Smooth muscle cell (in vitro differentiated cells): ENCODE results near the gene STEAP2. TPM values are rescaled to one million over a fixed set of nuclear protein-coding genes. Genes with fewer than 3 reads are reported as not detected.
A peak's percentile ranks its signal among the peaks of the same experiment; 100 is the strongest.

Experiments
- DNase-seq: peaks from one replicate; lab custom pipeline; 2025; ENCODE audit not compliant: unreplicated experiment; lab: John Stamatoyannopoulos, UW
- H2AFZ ChIP-seq: fragments of 200-600 bp; sonication (generic); 2 replicates; pipeline ENCODE4 v1.6.0; 2016; ENCODE audit warnings: antibody characterized with exemption, low read depth, mild to moderate bottlenecking
- H3F3A ChIP-seq: fragments of 200-600 bp; sonication (generic); 2 replicates; pipeline ENCODE4 v1.6.0; 2017; ENCODE audit warnings: antibody characterized with exemption, low read depth
- H3K27ac ChIP-seq: fragments of 200-600 bp; sonication (generic); 2 replicates; pipeline ENCODE4 v1.5.1; 2016; ENCODE audit warnings: low read depth, mild to moderate bottlenecking
- H3K27me3 ChIP-seq: fragments of 200-600 bp; sonication (generic); 2 replicates; pipeline ENCODE4 v1.6.1; 2016; ENCODE audit warnings: low read depth, mild to moderate bottlenecking
- H3K36me3 ChIP-seq: fragments of 200-600 bp; sonication (generic); 2 replicates; pipeline ENCODE4 v1.5.1; 2016; ENCODE audit warnings: low read depth
- H3K4me1 ChIP-seq: fragments of 200-600 bp; sonication (generic); 2 replicates; pipeline ENCODE4 v1.5.1; 2016; ENCODE audit warnings: low read depth
- H3K4me2 ChIP-seq: fragments of 200-600 bp; sonication (generic); 2 replicates; pipeline ENCODE4 v1.6.0; 2016; ENCODE audit warnings: mild to moderate bottlenecking
- H3K4me3 ChIP-seq: fragments of 200-600 bp; sonication (generic); 2 replicates; pipeline ENCODE4 v1.5.1; 2016; ENCODE audit warnings: mild to moderate bottlenecking
- H3K79me2 ChIP-seq: fragments of 200-600 bp; sonication (generic); 2 replicates; pipeline ENCODE4 v1.6.0; 2016; ENCODE audit warnings: low read depth, mild to moderate bottlenecking
- H3K9ac ChIP-seq: fragments of 200-600 bp; sonication (generic); 2 replicates; pipeline ENCODE4 v1.6.0; 2016; ENCODE audit warnings: low read depth
- H3K9me3 ChIP-seq: fragments of 200-600 bp; sonication (generic); replicated peaks from 2 replicates; pipeline ENCODE4 v1.5.1; 2016; ENCODE audit warnings: low read depth
- H4K20me1 ChIP-seq: fragments of 200-600 bp; sonication (generic); 2 replicates; pipeline ENCODE4 v1.6.0; 2016; ENCODE audit warnings: low read depth
- WGBS: methylation state at CpG from one replicate; pipeline ENCODE4 v1.1.7; 2016; ENCODE audit warnings: low lambda C conversion rate; 5-methylcytosine and 5-hydroxymethylcytosine counted together
- polyA plus RNA-seq: library from polyadenylated mRNA; unstranded; fragments of >200 nt; fragmentation: Nextera tagmentation; extraction: Ambion mirVana; gene quantifications from 2 replicates; pipeline ENCODE4 v1.2.1, GENCODE V29; 2016
- total RNA-seq: library from RNA; depleted of rRNA; stranded (reverse); fragments of >200 nt; gene quantifications from 2 replicates; pipeline ENCODE4 v1.2.3, GENCODE V29; 2014
- TF ChIP-seq, protein P1 (sequence below): fragments of 200-600 bp; sonication (generic); IDR thresholded peaks from 2 replicates; pipeline ENCODE4 v1.5.1; 2017; ENCODE audit warnings: borderline replicate concordance, mild to moderate bottlenecking, antibody characterized with exemption; ENCODE audit not compliant: insufficient read depth, poor library complexity, severe bottlenecking

The STEAP2 gene
- total RNA-seq (0.58 and 1.0 TPM in 2 replicates), polyA plus RNA-seq (0.28 TPM in 1 of 2 replicates, not detected in the other)

DNA sequence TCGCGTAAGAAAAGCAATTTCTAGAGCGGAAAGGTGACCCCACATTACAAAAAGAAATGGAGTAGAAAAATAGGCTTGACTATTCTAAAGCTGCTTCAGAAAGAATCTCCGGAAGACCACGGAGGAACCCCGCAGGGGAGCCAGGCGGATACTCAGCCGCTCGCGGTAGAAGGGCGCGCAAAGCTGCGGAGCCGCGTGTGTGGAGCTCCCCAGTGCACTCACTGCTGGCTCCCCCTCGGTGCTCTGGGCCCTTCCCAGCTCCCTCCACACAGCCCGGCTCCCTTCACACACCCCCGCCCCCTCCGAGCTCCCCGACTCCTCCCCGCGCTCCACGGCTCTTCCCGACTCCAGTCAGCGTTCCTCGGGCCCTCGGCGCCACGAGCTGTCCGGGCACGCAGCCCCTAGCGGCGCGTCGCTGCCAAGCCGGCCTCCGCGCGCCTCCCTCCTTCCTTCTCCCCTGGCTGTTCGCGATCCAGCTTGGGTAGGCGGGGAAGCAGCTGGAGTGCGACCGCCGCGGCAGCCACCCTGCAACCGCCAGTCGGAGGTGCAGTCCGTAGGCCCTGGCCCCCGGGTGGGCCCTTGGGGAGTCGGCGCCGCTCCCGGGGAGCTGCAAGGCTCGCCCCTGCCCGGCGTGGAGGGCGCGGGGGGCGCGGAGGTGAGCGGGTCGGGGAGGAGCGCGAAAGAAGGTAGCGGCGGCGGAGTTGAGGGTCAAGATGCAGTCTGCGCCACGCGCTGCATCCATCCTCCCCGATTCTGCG is at the start of gene STEAP2:
Gene STEAP2, plus strand, starts transcription at position 350 of the 758 bp plus-strand sequence. CDS start 13,343 bp downstream, outside the sequence.
- H3K79me2 ChIP-seq: no peaks in the 10 kb centered on the region

DNA sequence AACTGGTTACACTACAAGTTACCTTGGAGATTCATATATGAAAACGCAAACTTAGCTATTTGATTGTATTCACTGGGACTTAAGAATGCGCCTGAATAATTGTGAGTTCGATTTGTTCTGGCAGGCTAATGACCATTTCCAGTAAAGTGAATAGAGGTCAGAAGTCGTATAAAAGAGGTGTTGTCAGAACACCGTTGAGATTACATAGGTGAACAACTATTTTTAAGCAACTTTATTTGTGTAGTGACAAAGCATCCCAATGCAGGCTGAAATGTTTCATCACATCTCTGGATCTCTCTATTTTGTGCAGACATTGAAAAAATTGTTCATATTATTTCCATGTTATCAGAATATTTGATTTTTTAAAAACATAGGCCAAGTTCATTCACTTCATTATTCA is 48.0 kb upstream of the STEAP2 start:
- no peaks in the 10 kb centered on the region for H3K79me2 ChIP-seq

More for the DNA sequence above, at the start of gene STEAP2:
- DNase-seq: peak; percentile 65
- Histone ChIP-seq H3K4me1 (peaks cover 5% of the 10 kb centered on the region), H2AFZ (peak within 1 kb of the TSS; percentile 97), H3K4me2 (peak within 1 kb of the TSS; percentile 97), H3K4me3 (peak within 1 kb of the TSS; percentile 75), H4K20me1 (no peaks in the 10 kb centered on the region), H3K36me3 (no peaks in the 10 kb centered on the region), H3K27ac (no peak within 1 kb of the TSS), H3K27me3 (peaks cover 7% of the 10 kb centered on the region), H3K9ac (no peak within 1 kb of the TSS), H3F3A (peaks cover 4% of the 10 kb centered on the region), H3K9me3 (no peaks in the 10 kb centered on the region)
- WGBS: 1% methylated on average over 54 of the region's 73 CpGs
- TF ChIP-seq, protein P1, sequence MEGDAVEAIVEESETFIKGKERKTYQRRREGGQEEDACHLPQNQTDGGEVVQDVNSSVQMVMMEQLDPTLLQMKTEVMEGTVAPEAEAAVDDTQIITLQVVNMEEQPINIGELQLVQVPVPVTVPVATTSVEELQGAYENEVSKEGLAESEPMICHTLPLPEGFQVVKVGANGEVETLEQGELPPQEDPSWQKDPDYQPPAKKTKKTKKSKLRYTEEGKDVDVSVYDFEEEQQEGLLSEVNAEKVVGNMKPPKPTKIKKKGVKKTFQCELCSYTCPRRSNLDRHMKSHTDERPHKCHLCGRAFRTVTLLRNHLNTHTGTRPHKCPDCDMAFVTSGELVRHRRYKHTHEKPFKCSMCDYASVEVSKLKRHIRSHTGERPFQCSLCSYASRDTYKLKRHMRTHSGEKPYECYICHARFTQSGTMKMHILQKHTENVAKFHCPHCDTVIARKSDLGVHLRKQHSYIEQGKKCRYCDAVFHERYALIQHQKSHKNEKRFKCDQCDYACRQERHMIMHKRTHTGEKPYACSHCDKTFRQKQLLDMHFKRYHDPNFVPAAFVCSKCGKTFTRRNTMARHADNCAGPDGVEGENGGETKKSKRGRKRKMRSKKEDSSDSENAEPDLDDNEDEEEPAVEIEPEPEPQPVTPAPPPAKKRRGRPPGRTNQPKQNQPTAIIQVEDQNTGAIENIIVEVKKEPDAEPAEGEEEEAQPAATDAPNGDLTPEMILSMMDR: peak; percentile 57

DNA sequence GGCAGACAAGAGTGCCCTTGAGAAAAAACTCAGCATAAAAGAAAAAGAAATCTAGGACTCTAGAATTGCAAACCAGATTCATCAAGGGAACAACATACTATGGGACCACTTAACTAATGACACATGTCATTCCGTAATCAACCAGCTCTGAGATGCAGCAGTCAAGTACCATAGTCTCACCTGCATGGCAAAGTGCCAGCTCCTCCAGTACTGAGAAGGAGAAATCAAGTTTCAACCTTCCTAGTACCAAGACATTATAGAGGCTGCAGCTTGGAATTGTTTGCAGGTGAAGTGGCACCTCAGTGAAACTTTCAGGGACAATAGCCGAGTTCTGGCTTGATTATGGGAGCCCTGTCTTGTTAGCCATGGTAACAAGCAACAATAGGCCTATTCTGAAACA is 45.8 kb upstream of the STEAP2 start:
- Histone ChIP-seq H3K4me2 (no peak overlapping the region), H3F3A (no peaks in the 10 kb centered on the region), H3K27me3 (no peaks in the 10 kb centered on the region), H4K20me1 (no peaks in the 10 kb centered on the region), H3K79me2 (no peaks in the 10 kb centered on the region), H3K27ac (no peak overlapping the region), H3K36me3 (no peaks in the 10 kb centered on the region), H3K4me3 (no peak overlapping the region), H2AFZ (no peak overlapping the region), H3K4me1 (no peaks in the 10 kb centered on the region), H3K9me3 (no peaks in the 10 kb centered on the region), H3K9ac (no peak overlapping the region)
- WGBS: 89% methylated on average over 2 of the region's 2 CpGs
- DNase-seq: no peak
- TF ChIP-seq, protein P1: no peak

More for the DNA sequence above, 48.0 kb upstream of the STEAP2 start:
- no peaks in the 10 kb centered on the region for H3K36me3 ChIP-seq
- no peak for DNase-seq
- H3K4me2 ChIP-seq: no peak overlapping the region
- H3F3A ChIP-seq: no peaks in the 10 kb centered on the region
- H3K4me1 ChIP-seq: no peaks in the 10 kb centered on the region
- no peaks in the 10 kb centered on the region for H4K20me1 ChIP-seq
- whole genome bisulfite sequencing: 95% methylated on average over 5 of the region's 5 CpGs
- H2AFZ ChIP-seq: no peak overlapping the region
- no peak overlapping the region for H3K4me3 ChIP-seq
- no peak overlapping the region for H3K27ac ChIP-seq
- TF ChIP-seq, protein P1: no peak
- H3K9me3 ChIP-seq: no peaks in the 10 kb centered on the region
- H3K9ac ChIP-seq: no peak overlapping the region
- H3K27me3 ChIP-seq: no peaks in the 10 kb centered on the region
